GM10266 (cell line): Measurements from ENCODE around the gene HOXD1.

Source experiments
- DNase-seq: peaks from one replicate; pipeline ENCODE4 v3.0.0; 2012; ENCODE audit errors: extremely low spot score
- CTCF ChIP-seq: IDR thresholded peaks from 2 replicates; pipeline ENCODE4 v1.5.1; 2012; ENCODE audit warnings: mild to moderate bottlenecking, low read depth; ENCODE audit not compliant: control insufficient read depth, insufficient read depth; ENCODE audit errors: missing control alignments

HOXD1 gene

GRCh38 chr2:176187899-176188773, at the start of gene HOXD1:
Gene HOXD1 (plus strand): TSS chr2:176188668. CDS start chr2:176188802, 134 bp downstream.
- no peak for TF ChIP-seq CTCF
- peak; percentile 58 for DNase-seq

- no peak for TF ChIP-seq CTCF
- no peak for DNase-seq
Observed at GRCh38 chr2:176138923-176139660, 49.4 kb upstream of the HOXD1 start.

GRCh38 chr2:176139661-176140512, 48.6 kb upstream of the HOXD1 start:
- TF ChIP-seq CTCF, result no peak
- no peak for DNase-seq

- peak; percentile 96 for TF ChIP-seq CTCF
- peak; percentile 94 for DNase-seq
Observed at GRCh38 chr2:176140513-176141317, 47.8 kb upstream of the HOXD1 start.

GRCh38 chr2:176142281-176142680, 46.2 kb upstream of the HOXD1 start:
- no peak for DNase-seq
- TF ChIP-seq CTCF, result no peak
